Bronchial epithelial cell (primary cell): ENCODE data around the gene CXCL16. TPM values are rescaled to one million over a fixed set of nuclear protein-coding genes. Genes with fewer than 3 reads are reported as not detected.
A peak's percentile ranks its signal among the peaks of the same experiment; 100 is the strongest.

Source experiments
- DNase-seq: peaks from one replicate; pipeline ENCODE4 v3.0.0-alpha.2; 2010; ENCODE audit warnings: low read depth
- FAIRE-seq: peaks from 2 replicates; lab custom pipeline; 2011; peaks lifted over from hg19 to GRCh38; lab: Jason Lieb, UNC
- H3K27me3 ChIP-seq: 2 replicates; pipeline ENCODE4 v1.5.1; 2011; ENCODE audit warnings: low read length; ENCODE audit not compliant: control insufficient read depth, insufficient read depth
- H3K36me3 ChIP-seq: 2 replicates; pipeline ENCODE4 v1.5.1; 2011; ENCODE audit warnings: low read length; ENCODE audit not compliant: control insufficient read depth, insufficient read depth
- H3K4me3 ChIP-seq: 2 replicates; pipeline ENCODE4 v1.5.1; 2011; ENCODE audit warnings: mild to moderate bottlenecking, low read depth, low read length, control low read depth
- total RNA-seq: library from RNA; depleted of rRNA; stranded (reverse); fragments of >200 nt; gene quantifications from 2 replicates; pipeline ENCODE4 v1.2.1, GENCODE V29; 2014
- TF ChIP-seq, protein P1 (sequence below): IDR thresholded peaks from 2 replicates; pipeline ENCODE4 v1.5.1; 2011; ENCODE audit warnings: mild to moderate bottlenecking, moderate library complexity, low read length, control low read depth, inconsistent platforms; ENCODE audit not compliant: insufficient read depth, severe bottlenecking

CXCL16 gene
- total RNA-seq, 1 donor from 2014 or later, result 9.2 TPM

DNA sequence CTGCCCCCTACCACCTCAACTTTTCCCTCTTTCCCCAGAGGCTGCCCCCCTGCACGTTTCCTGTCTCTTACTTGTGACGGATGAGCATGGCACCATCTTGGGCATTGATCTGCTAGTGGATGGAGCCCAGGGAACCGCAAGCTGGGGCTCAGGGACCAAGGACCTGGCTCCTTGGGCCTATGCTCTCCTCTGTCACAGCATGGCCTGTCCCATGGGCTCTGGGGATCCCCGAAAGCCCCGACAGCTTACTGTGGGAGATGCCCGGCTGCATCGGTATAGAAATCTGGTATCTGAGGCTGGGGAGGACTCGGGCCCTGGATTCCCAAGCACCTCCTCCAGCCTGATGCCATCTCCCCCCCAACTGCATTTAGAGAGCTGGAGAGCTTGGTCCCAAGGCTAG, 1.8 kb upstream of the CXCL16 start:
- FAIRE-seq, result no peak
- peaks cover 10% of the 10 kb centered on the region for H3K27me3 ChIP-seq
- TF ChIP-seq, protein P1, sequence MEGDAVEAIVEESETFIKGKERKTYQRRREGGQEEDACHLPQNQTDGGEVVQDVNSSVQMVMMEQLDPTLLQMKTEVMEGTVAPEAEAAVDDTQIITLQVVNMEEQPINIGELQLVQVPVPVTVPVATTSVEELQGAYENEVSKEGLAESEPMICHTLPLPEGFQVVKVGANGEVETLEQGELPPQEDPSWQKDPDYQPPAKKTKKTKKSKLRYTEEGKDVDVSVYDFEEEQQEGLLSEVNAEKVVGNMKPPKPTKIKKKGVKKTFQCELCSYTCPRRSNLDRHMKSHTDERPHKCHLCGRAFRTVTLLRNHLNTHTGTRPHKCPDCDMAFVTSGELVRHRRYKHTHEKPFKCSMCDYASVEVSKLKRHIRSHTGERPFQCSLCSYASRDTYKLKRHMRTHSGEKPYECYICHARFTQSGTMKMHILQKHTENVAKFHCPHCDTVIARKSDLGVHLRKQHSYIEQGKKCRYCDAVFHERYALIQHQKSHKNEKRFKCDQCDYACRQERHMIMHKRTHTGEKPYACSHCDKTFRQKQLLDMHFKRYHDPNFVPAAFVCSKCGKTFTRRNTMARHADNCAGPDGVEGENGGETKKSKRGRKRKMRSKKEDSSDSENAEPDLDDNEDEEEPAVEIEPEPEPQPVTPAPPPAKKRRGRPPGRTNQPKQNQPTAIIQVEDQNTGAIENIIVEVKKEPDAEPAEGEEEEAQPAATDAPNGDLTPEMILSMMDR, result no peak
- DNase-seq, result no peak
- no peaks in the 10 kb centered on the region for H3K36me3 ChIP-seq
- H3K4me3 ChIP-seq, result no peak overlapping the region

- DNase-seq, result no peak
- FAIRE-seq, result no peak
- H3K27me3 ChIP-seq, result peaks cover 9% of the 10 kb centered on the region
- H3K4me3 ChIP-seq, result no peak overlapping the region
- no peaks in the 10 kb centered on the region for H3K36me3 ChIP-seq
- TF ChIP-seq, protein P1, result no peak
Observed at GRCh38 chr17:4740584-4740983, 856 bp upstream of the CXCL16 start.

- DNase-seq (no peak), FAIRE-seq (no peak)
- Histone ChIP-seq H3K4me3 (peak overlapping the region; percentile 76), H3K36me3 (no peaks in the 10 kb centered on the region), H3K27me3 (peaks cover 6% of the 10 kb centered on the region)
- TF ChIP-seq, protein P1, result no peak
Observed at GRCh38 chr17:4740025-4740351, 260 bp upstream of the CXCL16 start.

DNA sequence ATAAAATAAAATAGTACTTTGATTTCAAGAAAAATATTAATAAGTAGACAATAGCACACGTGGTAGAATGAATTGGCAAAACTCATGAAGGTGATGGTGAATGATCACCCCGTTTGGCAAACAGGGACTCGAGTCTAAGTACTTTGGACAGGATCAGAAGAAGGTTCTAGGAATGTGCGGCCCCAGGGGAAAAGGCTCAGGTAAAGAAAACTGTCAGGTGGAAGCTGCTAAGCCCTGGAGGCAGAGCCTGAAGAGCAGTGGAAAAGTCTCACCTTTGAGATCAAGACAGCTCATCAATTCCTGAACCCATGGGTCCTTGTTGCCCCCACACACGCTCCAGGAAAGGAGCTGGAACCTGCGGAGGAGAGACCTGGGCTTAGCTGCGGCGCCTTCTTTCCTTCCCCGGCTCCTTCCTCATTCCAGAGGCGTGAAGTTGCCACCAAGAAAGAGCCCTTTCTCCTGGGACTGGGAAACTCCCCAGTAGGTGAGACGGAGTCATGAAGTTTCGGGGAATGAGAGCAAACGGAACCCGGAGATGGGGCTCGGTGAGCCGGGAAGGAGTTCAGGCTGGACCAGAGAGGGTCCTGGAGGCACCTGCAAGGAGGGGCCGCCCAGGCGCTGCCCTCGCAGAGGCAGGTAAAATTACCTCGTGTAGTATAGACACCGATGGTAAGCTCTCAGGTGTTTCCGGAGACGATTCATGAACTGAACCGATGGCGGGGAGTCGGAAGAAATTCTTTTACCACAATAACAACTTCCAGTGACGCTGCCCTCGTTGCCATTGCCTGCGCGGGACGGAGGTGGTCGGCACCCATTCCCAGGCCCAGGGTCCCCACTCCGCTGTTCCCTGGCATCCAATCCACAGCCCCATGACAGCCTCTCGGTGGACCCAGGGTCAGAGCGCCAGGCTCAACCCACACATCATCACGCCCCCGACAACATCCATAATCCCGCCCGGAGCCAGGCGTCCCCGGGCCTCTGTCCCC, 1.3 kb downstream of the CXCL16 start:
- FAIRE-seq (no peak), DNase-seq (peak; percentile 84)
- TF ChIP-seq, protein P1, result no peak
- Histone ChIP-seq H3K27me3 (peaks cover 2% of the 10 kb centered on the region), H3K36me3 (no peaks in the 10 kb centered on the region), H3K4me3 (peak overlapping the region; percentile 76)

- Histone ChIP-seq H3K4me3 (no peak overlapping the region), H3K27me3 (peaks cover 2% of the 10 kb centered on the region), H3K36me3 (peaks cover 5% of the 10 kb centered on the region)
- no peak for DNase-seq
- no peak for FAIRE-seq
- TF ChIP-seq, protein P1, result no peak
Observed at GRCh38 chr17:4735876-4736651, 3.7 kb downstream of the CXCL16 start.
